ENCODE results near the gene UCK1.

DNA sequence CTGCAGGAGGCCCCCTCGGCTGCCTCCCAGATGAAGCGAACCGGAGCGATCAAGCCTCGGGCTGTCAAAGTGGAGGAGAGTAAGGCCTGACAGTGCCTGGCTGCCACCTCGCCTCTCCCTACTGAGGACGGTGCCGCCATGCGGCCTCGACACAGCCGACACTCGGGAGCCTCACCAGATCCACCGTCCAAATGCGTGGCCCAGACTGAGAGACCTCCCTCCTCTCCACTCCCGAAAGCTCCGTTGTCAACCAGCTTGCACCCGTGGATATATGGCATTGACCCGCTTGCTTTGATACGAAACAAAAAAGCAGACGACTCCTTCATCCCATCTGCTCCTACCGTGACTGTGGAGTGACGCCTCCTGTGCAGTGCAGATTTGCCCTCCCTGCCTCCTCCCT is 35.3 kb downstream of the UCK1 start:
- TF ChIP-seq, protein P1, sequence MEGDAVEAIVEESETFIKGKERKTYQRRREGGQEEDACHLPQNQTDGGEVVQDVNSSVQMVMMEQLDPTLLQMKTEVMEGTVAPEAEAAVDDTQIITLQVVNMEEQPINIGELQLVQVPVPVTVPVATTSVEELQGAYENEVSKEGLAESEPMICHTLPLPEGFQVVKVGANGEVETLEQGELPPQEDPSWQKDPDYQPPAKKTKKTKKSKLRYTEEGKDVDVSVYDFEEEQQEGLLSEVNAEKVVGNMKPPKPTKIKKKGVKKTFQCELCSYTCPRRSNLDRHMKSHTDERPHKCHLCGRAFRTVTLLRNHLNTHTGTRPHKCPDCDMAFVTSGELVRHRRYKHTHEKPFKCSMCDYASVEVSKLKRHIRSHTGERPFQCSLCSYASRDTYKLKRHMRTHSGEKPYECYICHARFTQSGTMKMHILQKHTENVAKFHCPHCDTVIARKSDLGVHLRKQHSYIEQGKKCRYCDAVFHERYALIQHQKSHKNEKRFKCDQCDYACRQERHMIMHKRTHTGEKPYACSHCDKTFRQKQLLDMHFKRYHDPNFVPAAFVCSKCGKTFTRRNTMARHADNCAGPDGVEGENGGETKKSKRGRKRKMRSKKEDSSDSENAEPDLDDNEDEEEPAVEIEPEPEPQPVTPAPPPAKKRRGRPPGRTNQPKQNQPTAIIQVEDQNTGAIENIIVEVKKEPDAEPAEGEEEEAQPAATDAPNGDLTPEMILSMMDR (IDR thresholded peaks at IDR 0.05; ENCODE audit: insufficient read depth, low read length, poor library complexity, severe bottlenecking): no peak
- TF ChIP-seq EZH2phosphoT487 (conservative IDR thresholded peaks at IDR 0.05; ENCODE audit: low read length): no peak
